ENCODE results near the gene DEDD. TPM values are rescaled to one million over a fixed set of nuclear protein-coding genes. Genes with fewer than 3 reads are reported as not detected.

DEDD gene
- polyA plus RNA-seq, 2 of the 4 experiments (the other 2 are of a cell fraction) = 25.3 to 38.4 TPM

DNA sequence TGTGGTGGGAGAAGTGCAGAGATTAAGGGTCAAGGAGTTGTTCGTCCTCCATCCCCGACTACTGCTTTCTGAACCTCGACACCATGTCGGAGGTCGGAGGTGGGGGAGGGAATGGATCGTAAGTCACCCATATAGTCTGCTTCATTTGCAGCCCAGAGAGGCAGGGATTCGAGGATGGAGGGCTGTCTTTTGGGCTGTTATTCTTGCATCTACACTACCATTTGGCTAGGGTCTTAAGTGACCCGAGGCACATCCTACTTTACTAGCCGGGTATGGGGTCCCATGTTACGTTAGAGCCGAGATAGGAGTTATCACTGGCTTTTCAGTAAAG, 27.4 kb upstream of the DEDD start:
- Histone ChIP-seq H3K4me1 (peaks cover 11% of the 10 kb centered on the region), H3K4me3 (peak overlapping the region; percentile 97), H3K27ac (peak overlapping the region; percentile 98), H3K4me2 (peak overlapping the region; percentile 87), H3K9me3 (no peaks in the 10 kb centered on the region)
- WGBS (ENCODE audit: missing lambda C conversion rate) = 22% methylated on average over 11 of the region's 11 CpGs
- DNase-seq (ENCODE audit: low read depth in 1 of 2, low spot score in 1 of 2) (no peak), FAIRE-seq (no peak), ATAC-seq (no peak)
- TF ChIP-seq MAFK (IDR thresholded peaks at IDR 0.05; ENCODE audit: partially characterized antibody) (no peak), KDM1A (IDR thresholded peaks at IDR 0.05; ENCODE audit: low read depth) (no peak), RFX5 (IDR thresholded peaks at IDR 0.05) (no peak), RARB (CRISPR knock-in tag; IDR thresholded peaks at IDR 0.05) (no peak), MAZ (IDR thresholded peaks at IDR 0.05; ENCODE audit: borderline replicate concordance, low read depth, low read length) (no peak), HEYL (CRISPR knock-in tag; IDR thresholded peaks at IDR 0.05) (no peak), EHF (CRISPR knock-in tag; IDR thresholded peaks at IDR 0.05) (no peak), HOXB5 (CRISPR knock-in tag; IDR thresholded peaks at IDR 0.05) (no peak), EP300 (IDR thresholded peaks at IDR 0.05) (no peak), POLR2A (IDR thresholded peaks at IDR 0.05; ENCODE audit: low read length) (no peak), RAD21 (conservative IDR thresholded peaks at IDR 0.05 in 1 of 2, IDR thresholded peaks at IDR 0.05 in 1 of 2) (no peak), GATA3 (IDR thresholded peaks at IDR 0.05; ENCODE audit: borderline replicate concordance) (no peak), CHD2 (IDR thresholded peaks at IDR 0.05; ENCODE audit: low read length, partially characterized antibody) (no peak), TP53 (CRISPR knock-in tag; IDR thresholded peaks at IDR 0.05) (no peak), ZSCAN20 (CRISPR knock-in tag; IDR thresholded peaks at IDR 0.05) (no peak), EHMT2 (IDR thresholded peaks at IDR 0.05; ENCODE audit: low read depth) (no peak), JUN (IDR thresholded peaks at IDR 0.05) (no peak)
- TF ChIP-seq, protein P1, sequence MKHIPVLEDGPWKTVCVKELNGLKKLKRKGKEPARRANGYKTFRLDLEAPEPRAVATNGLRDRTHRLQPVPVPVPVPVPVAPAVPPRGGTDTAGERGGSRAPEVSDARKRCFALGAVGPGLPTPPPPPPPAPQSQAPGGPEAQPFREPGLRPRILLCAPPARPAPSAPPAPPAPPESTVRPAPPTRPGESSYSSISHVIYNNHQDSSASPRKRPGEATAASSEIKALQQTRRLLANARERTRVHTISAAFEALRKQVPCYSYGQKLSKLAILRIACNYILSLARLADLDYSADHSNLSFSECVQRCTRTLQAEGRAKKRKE (CRISPR knock-in tag; IDR thresholded peaks at IDR 0.05; ENCODE audit: low read depth) = no peak
- POLR2A ChIA-PET = no interaction called here
- CTCF ChIA-PET = interaction anchor here (1.2 to 2.8 kb wide), 2 partner anchors 11 to 44 kb away, joined by 5 to 7 read pairs; no protein-coding TSS in a partner anchor

DNA sequence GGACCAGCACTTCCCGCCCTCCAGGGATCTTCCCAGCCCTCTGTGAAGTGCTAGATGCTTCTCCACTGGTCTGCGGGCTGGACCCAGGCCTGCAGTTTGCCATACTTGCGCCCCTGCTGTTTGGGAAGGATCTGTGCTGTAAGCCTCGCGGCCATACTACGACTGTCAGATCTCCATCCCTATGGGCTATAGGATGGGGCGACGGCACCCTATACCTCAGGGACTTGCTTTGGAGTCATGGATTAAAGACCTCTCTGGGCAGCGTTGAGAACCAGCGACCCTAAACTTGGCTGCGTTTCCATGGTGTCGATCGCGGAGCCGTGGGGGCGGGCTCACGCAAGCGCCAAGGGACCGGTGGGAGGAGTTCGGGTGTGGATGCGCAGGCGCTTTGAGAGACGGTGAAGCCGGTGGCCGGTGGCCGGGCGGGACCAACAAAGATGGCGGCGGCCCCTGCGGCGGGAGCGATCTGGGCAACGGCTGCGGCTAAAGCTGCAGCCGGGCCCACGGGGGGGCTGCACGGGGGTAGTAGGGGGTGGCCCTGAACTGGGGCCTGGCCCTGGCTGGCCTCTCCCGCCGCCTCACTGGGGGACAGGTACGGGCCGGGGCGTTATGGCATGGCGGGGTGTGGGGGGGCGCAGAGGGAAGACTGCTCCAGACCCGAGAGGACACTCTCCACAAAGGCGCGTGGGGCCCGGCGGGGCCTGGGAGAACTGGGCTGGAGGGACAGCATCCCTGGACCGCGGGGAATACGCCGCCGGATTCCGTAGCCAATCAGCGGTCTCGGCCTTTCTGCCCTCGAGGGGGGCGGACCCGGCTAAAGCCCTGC, 26.8 kb upstream of the DEDD start, which contains the start of gene USP21:
TSS of gene USP21 (plus strand) at position 414 of the 826 bp plus-strand sequence. CDS start 1,141 bp downstream, outside the sequence.
- TF ChIP-seq PHF8 (IDR thresholded peaks at IDR 0.05; ENCODE audit: borderline replicate concordance, low read depth) = peak; percentile 78; the same call in 1 of the 2 replicates
- TF ChIP-seq POLR2A (IDR thresholded peaks at IDR 0.05; ENCODE audit: low read length) = peak; percentile 64
- no peak for TF ChIP-seq ZFP36 (IDR thresholded peaks at IDR 0.05; ENCODE audit: borderline replicate concordance, partially characterized antibody)
- TF ChIP-seq CBX2 (IDR thresholded peaks at IDR 0.05; ENCODE audit: borderline replicate concordance, low read depth) = no peak
- TF ChIP-seq HOXA7 (CRISPR knock-in tag; IDR thresholded peaks at IDR 0.05) = no peak
- TF ChIP-seq, protein P2, sequence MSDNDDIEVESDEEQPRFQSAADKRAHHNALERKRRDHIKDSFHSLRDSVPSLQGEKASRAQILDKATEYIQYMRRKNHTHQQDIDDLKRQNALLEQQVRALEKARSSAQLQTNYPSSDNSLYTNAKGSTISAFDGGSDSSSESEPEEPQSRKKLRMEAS (IDR thresholded peaks at IDR 0.05) = no peak; the same call in 1 of the 2 replicates
- 0 out of 2 replicates have a peak, but pooled peaks have one; percentile 22 for TF ChIP-seq MYC (IDR thresholded peaks at IDR 0.05; ENCODE audit: borderline replicate concordance, low read length)
- TF ChIP-seq MAZ (IDR thresholded peaks at IDR 0.05; ENCODE audit: borderline replicate concordance, low read depth, low read length) = no peak
- TF ChIP-seq, protein P3, sequence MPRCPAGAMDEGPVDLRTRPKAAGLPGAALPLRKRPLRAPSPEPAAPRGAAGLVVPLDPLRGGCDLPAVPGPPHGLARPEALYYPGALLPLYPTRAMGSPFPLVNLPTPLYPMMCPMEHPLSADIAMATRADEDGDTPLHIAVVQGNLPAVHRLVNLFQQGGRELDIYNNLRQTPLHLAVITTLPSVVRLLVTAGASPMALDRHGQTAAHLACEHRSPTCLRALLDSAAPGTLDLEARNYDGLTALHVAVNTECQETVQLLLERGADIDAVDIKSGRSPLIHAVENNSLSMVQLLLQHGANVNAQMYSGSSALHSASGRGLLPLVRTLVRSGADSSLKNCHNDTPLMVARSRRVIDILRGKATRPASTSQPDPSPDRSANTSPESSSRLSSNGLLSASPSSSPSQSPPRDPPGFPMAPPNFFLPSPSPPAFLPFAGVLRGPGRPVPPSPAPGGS (IDR thresholded peaks at IDR 0.05) = peak; percentile 70; the same call in 1 of the 3 replicates
- TF ChIP-seq TFCP2L1 (CRISPR knock-in tag; IDR thresholded peaks at IDR 0.05) = peak; percentile 42; the same call in 1 of the 2 replicates
- peak; percentile 76 for TF ChIP-seq KDM5A (IDR thresholded peaks at IDR 0.05)
- TF ChIP-seq JUN (IDR thresholded peaks at IDR 0.05) = peak; percentile 75 to 94
- peak within 1 kb of the TSS; percentile 97 for H3K4me3 ChIP-seq
- CTCF ChIA-PET = interaction anchor here (1.2 to 2.8 kb wide), 5 partner anchors 12 to 88 kb away, joined by 5 to 11 read pairs (median 7); no protein-coding TSS in a partner anchor

More for the DNA sequence above, 26.8 kb upstream of the DEDD start, which contains the start of gene USP21:
- FAIRE-seq (no peak), DNase-seq (ENCODE audit: low read depth in 1 of 2, low spot score in 1 of 2) (peak; percentile 89 to 98), ATAC-seq (peak; percentile 86 to 94)
- H3K9me3 ChIP-seq = no peaks in the 10 kb centered on the region
- peak within 1 kb of the TSS; percentile 98 for H3K27ac ChIP-seq
- POLR2A ChIA-PET = interaction anchor here (0.5 to 0.7 kb wide), 2 partner anchors 17 to 148 kb away, joined by 3 read pairs; no protein-coding TSS in a partner anchor
- H3K4me1 ChIP-seq = peaks cover 14% of the 10 kb centered on the region
- H3K4me2 ChIP-seq = peak within 1 kb of the TSS; percentile 87
- under 1% methylated on average over 32 of the region's 60 CpGs for WGBS (ENCODE audit: missing lambda C conversion rate)

Measured in A549 (cell line).